Coronary artery (tissue), 2 donors: ENCODE data around the gene RGL2.

Experiments used
- DNase-seq: peaks from one replicate; pipeline ENCODE4 v3.0.0-alpha.2; 2017; ENCODE audit warnings: low spot score
- H3K27ac ChIP-seq, 2 donors: fragments of 200-600 bp; sonication (generic); one replicate each; pipeline ENCODE4 v1.5.1; 2016 to 2019
- H3K4me3 ChIP-seq: fragments of 200-600 bp; sonication (generic); 2 replicates; pipeline ENCODE4 v1.5.1; 2016; ENCODE audit warnings: mild to moderate bottlenecking, moderate library complexity
- CTCF ChIP-seq: fragments of 200-600 bp; sonication (generic); IDR thresholded peaks from one replicate; pipeline ENCODE4 v1.5.1; 2019; ENCODE audit warnings: antibody characterized with exemption

The RGL2 gene

GRCh38 chr6:33316603-33317418 is 18.1 kb upstream of the RGL2 start:
- no peak for TF ChIP-seq CTCF
- peak overlapping the region; percentile 78 to 90 for H3K27ac ChIP-seq
- peak; percentile 76 for DNase-seq
- H3K4me3 ChIP-seq: peak overlapping the region; percentile 70

GRCh38 chr6:33315793-33316602 is 17.3 kb upstream of the RGL2 start:
- TF ChIP-seq CTCF: no peak
- peak overlapping the region in 1 of 2 donors; percentile 97 for H3K27ac ChIP-seq

GRCh38 chr6:33314943-33315792 is 16.4 kb upstream of the RGL2 start:
- DNase-seq: peak; percentile 81
- H3K27ac ChIP-seq: peak overlapping the region; percentile 89 to 97
- no peak for TF ChIP-seq CTCF
- peak overlapping the region; percentile 73 for H3K4me3 ChIP-seq

More at GRCh38 chr6:33315793-33316602, 17.3 kb upstream of the RGL2 start:
- no peak overlapping the region for H3K4me3 ChIP-seq
- DNase-seq: peak; percentile 72

GRCh38 chr6:33314515-33314942 is 15.8 kb upstream of the RGL2 start:
- Histone ChIP-seq H3K27ac (peak overlapping the region; percentile 89 to 97), H3K4me3 (peak overlapping the region; percentile 73)
- no peak for TF ChIP-seq CTCF
- peak; percentile 86 for DNase-seq

- H3K27ac ChIP-seq: peak within 1 kb of the TSS; percentile 89 to 97
- peak; percentile 83 for DNase-seq
- H3K4me3 ChIP-seq: peak within 1 kb of the TSS; percentile 73
- TF ChIP-seq CTCF: no peak
Measured at GRCh38 chr6:33313709-33314514, 15.2 kb upstream of the RGL2 start, which contains the start of gene TAPBP. TAPBP (minus strand) TSS chr6:33314078; CDS start chr6:33314041, 37 bp downstream.
